Measurements from ENCODE around the gene DPYSL5. TPM values are rescaled to one million over a fixed set of nuclear protein-coding genes. Genes with fewer than 3 reads are reported as not detected.

DPYSL5 gene
- total and polyA plus RNA-seq, 2 of the 8 experiments (the other 6 are each of a cell fraction or from before 2014, with no cell fraction given), result 11.9 to 16.4 TPM

- TF ChIP-seq, protein P1, sequence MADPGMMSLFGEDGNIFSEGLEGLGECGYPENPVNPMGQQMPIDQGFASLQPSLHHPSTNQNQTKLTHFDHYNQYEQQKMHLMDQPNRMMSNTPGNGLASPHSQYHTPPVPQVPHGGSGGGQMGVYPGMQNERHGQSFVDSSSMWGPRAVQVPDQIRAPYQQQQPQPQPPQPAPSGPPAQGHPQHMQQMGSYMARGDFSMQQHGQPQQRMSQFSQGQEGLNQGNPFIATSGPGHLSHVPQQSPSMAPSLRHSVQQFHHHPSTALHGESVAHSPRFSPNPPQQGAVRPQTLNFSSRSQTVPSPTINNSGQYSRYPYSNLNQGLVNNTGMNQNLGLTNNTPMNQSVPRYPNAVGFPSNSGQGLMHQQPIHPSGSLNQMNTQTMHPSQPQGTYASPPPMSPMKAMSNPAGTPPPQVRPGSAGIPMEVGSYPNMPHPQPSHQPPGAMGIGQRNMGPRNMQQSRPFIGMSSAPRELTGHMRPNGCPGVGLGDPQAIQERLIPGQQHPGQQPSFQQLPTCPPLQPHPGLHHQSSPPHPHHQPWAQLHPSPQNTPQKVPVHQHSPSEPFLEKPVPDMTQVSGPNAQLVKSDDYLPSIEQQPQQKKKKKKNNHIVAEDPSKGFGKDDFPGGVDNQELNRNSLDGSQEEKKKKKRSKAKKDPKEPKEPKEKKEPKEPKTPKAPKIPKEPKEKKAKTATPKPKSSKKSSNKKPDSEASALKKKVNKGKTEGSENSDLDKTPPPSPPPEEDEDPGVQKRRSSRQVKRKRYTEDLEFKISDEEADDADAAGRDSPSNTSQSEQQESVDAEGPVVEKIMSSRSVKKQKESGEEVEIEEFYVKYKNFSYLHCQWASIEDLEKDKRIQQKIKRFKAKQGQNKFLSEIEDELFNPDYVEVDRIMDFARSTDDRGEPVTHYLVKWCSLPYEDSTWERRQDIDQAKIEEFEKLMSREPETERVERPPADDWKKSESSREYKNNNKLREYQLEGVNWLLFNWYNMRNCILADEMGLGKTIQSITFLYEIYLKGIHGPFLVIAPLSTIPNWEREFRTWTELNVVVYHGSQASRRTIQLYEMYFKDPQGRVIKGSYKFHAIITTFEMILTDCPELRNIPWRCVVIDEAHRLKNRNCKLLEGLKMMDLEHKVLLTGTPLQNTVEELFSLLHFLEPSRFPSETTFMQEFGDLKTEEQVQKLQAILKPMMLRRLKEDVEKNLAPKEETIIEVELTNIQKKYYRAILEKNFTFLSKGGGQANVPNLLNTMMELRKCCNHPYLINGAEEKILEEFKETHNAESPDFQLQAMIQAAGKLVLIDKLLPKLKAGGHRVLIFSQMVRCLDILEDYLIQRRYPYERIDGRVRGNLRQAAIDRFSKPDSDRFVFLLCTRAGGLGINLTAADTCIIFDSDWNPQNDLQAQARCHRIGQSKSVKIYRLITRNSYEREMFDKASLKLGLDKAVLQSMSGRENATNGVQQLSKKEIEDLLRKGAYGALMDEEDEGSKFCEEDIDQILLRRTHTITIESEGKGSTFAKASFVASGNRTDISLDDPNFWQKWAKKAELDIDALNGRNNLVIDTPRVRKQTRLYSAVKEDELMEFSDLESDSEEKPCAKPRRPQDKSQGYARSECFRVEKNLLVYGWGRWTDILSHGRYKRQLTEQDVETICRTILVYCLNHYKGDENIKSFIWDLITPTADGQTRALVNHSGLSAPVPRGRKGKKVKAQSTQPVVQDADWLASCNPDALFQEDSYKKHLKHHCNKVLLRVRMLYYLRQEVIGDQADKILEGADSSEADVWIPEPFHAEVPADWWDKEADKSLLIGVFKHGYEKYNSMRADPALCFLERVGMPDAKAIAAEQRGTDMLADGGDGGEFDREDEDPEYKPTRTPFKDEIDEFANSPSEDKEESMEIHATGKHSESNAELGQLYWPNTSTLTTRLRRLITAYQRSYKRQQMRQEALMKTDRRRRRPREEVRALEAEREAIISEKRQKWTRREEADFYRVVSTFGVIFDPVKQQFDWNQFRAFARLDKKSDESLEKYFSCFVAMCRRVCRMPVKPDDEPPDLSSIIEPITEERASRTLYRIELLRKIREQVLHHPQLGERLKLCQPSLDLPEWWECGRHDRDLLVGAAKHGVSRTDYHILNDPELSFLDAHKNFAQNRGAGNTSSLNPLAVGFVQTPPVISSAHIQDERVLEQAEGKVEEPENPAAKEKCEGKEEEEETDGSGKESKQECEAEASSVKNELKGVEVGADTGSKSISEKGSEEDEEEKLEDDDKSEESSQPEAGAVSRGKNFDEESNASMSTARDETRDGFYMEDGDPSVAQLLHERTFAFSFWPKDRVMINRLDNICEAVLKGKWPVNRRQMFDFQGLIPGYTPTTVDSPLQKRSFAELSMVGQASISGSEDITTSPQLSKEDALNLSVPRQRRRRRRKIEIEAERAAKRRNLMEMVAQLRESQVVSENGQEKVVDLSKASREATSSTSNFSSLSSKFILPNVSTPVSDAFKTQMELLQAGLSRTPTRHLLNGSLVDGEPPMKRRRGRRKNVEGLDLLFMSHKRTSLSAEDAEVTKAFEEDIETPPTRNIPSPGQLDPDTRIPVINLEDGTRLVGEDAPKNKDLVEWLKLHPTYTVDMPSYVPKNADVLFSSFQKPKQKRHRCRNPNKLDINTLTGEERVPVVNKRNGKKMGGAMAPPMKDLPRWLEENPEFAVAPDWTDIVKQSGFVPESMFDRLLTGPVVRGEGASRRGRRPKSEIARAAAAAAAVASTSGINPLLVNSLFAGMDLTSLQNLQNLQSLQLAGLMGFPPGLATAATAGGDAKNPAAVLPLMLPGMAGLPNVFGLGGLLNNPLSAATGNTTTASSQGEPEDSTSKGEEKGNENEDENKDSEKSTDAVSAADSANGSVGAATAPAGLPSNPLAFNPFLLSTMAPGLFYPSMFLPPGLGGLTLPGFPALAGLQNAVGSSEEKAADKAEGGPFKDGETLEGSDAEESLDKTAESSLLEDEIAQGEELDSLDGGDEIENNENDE (IDR thresholded peaks at IDR 0.05; ENCODE audit: insufficient replicate concordance, low read length), result no peak
- TF ChIP-seq POU5F1 (IDR thresholded peaks at IDR 0.05; ENCODE audit: low read depth, low read length), result no peak
- TF ChIP-seq SP4 (IDR thresholded peaks at IDR 0.05; ENCODE audit: low read length), result no peak
Measured at GRCh38 chr2:26976237-26976636, 128.3 kb downstream of the DPYSL5 start (continued).
